ENCODE results near the gene JARID2.

DNA sequence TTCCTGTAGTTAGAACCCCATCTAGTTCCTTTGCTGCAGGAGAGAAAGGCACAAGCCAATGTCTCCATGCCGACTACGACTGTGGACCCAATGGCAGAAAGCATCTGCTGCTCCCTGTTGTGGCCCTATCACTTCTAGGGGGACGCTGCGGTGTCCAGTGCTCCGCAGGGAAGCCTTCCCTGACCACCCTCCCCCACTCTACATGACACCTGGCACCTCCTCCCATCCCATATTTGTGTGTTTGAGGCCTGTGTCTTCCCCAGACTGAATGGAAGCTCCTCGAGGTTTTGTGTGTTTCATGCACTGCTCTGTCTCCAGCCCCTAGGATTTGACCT is 257.4 kb downstream of the JARID2 start:
- TF ChIP-seq POLR2AphosphoS5 (IDR thresholded peaks at IDR 0.05; ENCODE audit: low read depth, low read length) (no peak; the same call in 1 of the 2 replicates), KDM1A (IDR thresholded peaks at IDR 0.05; ENCODE audit: borderline replicate concordance, low read length) (no peak)
- TF ChIP-seq, protein P1, sequence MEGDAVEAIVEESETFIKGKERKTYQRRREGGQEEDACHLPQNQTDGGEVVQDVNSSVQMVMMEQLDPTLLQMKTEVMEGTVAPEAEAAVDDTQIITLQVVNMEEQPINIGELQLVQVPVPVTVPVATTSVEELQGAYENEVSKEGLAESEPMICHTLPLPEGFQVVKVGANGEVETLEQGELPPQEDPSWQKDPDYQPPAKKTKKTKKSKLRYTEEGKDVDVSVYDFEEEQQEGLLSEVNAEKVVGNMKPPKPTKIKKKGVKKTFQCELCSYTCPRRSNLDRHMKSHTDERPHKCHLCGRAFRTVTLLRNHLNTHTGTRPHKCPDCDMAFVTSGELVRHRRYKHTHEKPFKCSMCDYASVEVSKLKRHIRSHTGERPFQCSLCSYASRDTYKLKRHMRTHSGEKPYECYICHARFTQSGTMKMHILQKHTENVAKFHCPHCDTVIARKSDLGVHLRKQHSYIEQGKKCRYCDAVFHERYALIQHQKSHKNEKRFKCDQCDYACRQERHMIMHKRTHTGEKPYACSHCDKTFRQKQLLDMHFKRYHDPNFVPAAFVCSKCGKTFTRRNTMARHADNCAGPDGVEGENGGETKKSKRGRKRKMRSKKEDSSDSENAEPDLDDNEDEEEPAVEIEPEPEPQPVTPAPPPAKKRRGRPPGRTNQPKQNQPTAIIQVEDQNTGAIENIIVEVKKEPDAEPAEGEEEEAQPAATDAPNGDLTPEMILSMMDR (IDR thresholded peaks at IDR 0.05; ENCODE audit: control extremely low read depth in 1 of 3, insufficient read depth in 1 of 3, low read depth in 1 of 3, low read length in 3 of 3) = no peak
